ENCODE data around the gene KHDC1. TPM values are rescaled to one million over a fixed set of nuclear protein-coding genes. Genes with fewer than 3 reads are reported as not detected.
"Not testable (repeated sequence)": the region's sequence is repeated elsewhere in the genome, so short reads cannot be mapped to it uniquely, and the experiment has no call there.

KHDC1 gene
- total and polyA plus RNA-seq, 2 experiments from 2014 or later, result 4.3 to 5.5 TPM

GRCh38 chr6:73282871-73283270 lies 19.9 kb upstream of the KHDC1 start:
- 89% methylated on average over 5 of the region's 5 CpGs for WGBS (ENCODE audit: low lambda C conversion rate, missing lambda C conversion rate)
- no peaks in the 10 kb centered on the region for H3K36me3 ChIP-seq (replicated peaks; ENCODE audit: insufficient read depth, low read depth)

DNA sequence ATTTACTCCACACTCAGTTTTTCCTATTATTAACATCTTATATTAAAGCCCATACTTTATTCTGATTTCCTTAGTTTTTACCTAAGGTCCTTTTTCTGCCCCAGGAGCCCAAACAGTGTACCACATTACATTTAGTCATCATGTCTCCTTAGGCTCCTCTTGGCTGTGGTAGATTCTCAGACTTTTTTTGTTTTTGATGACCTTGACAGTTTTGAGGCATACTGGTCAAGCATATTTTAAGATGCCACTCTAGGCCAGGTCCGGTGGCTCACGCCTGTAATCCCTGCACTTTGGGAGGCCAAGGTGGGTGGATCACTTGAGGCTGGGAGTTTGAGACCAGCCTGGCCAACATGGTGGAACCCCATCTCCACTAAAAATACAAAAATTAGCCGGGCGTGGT lies 18.7 kb upstream of the KHDC1 start:
- not testable (repeated sequence) for H3K9me3 ChIP-seq (ENCODE audit: low read depth); H3K27ac ChIP-seq; H3K27me3 ChIP-seq; H3K79me2 ChIP-seq; H4K20me1 ChIP-seq (ENCODE audit: insufficient read depth, poor library complexity, severe bottlenecking); H3K9me2 ChIP-seq (replicated peaks; ENCODE audit: insufficient read depth); H3K36me3 ChIP-seq (replicated peaks; ENCODE audit: insufficient read depth, low read depth); DNase-seq (ENCODE audit: low spot score); H3K4me2 ChIP-seq; H3K4me1 ChIP-seq (ENCODE audit: insufficient read depth); H2AFZ ChIP-seq; H3K4me3 ChIP-seq
- 96% methylated on average over 4 of the region's 4 CpGs for WGBS (ENCODE audit: low lambda C conversion rate, missing lambda C conversion rate)

More at GRCh38 chr6:73282871-73283270, 19.9 kb upstream of the KHDC1 start:
- DNase-seq (ENCODE audit: low spot score), result no peak
- Histone ChIP-seq H2AFZ (no peak overlapping the region), H3K4me1 (ENCODE audit: insufficient read depth) (no peaks in the 10 kb centered on the region), H3K27me3 (no peaks in the 10 kb centered on the region), H3K4me2 (no peak overlapping the region), H3K4me3 (no peak overlapping the region), H3K9me3 (ENCODE audit: low read depth) (no peaks in the 10 kb centered on the region), H3K9me2 (replicated peaks; ENCODE audit: insufficient read depth) (no peaks in the 10 kb centered on the region), H3K27ac (no peak overlapping the region), H4K20me1 (ENCODE audit: insufficient read depth, poor library complexity, severe bottlenecking) (no peaks in the 10 kb centered on the region), H3K79me2 (no peaks in the 10 kb centered on the region)
- TF ChIP-seq EZH2 (IDR thresholded peaks at IDR 0.05; ENCODE audit: borderline replicate concordance), result no peak
- no peak for TF ChIP-seq EZH2phosphoT487 (IDR thresholded peaks at IDR 0.05; ENCODE audit: low read depth, severe bottlenecking, unreplicated experiment)
- no peak for TF ChIP-seq CTCF (IDR thresholded peaks at IDR 0.05; ENCODE audit: poor library complexity)

- H3K4me1 ChIP-seq (ENCODE audit: insufficient read depth); H3K9me2 ChIP-seq (replicated peaks; ENCODE audit: insufficient read depth); H3K27me3 ChIP-seq; H3K4me2 ChIP-seq; H3K9me3 ChIP-seq (ENCODE audit: low read depth); H3K79me2 ChIP-seq; H3K36me3 ChIP-seq (replicated peaks; ENCODE audit: insufficient read depth, low read depth); H3K27ac ChIP-seq; H4K20me1 ChIP-seq (ENCODE audit: insufficient read depth, poor library complexity, severe bottlenecking); H3K4me3 ChIP-seq; DNase-seq (ENCODE audit: low spot score); H2AFZ ChIP-seq: not testable (repeated sequence)
- 96% methylated on average over 13 of the region's 13 CpGs for WGBS (ENCODE audit: low lambda C conversion rate, missing lambda C conversion rate)
Observed at GRCh38 chr6:73269296-73269695, 6.3 kb upstream of the KHDC1 start.

GRCh38 chr6:73268896-73269295 lies 5.9 kb upstream of the KHDC1 start:
- H3K36me3 ChIP-seq (replicated peaks; ENCODE audit: insufficient read depth, low read depth); H3K4me3 ChIP-seq; H3K4me2 ChIP-seq; H2AFZ ChIP-seq; H3K27ac ChIP-seq; H3K4me1 ChIP-seq (ENCODE audit: insufficient read depth); H3K27me3 ChIP-seq; H3K79me2 ChIP-seq; H3K9me3 ChIP-seq (ENCODE audit: low read depth); H3K9me2 ChIP-seq (replicated peaks; ENCODE audit: insufficient read depth); H4K20me1 ChIP-seq (ENCODE audit: insufficient read depth, poor library complexity, severe bottlenecking); DNase-seq (ENCODE audit: low spot score): not testable (repeated sequence)
- 92% methylated on average over 19 of the region's 27 CpGs for WGBS (ENCODE audit: low lambda C conversion rate, missing lambda C conversion rate)

GRCh38 chr6:73264446-73264845 lies 1.4 kb upstream of the KHDC1 start:
- WGBS (ENCODE audit: low lambda C conversion rate, missing lambda C conversion rate), result 90% methylated on average over 3 of the region's 3 CpGs
- peak; percentile 7 for DNase-seq (ENCODE audit: low spot score)
- Histone ChIP-seq H3K4me3 (no peak overlapping the region), H3K4me2 (no peak overlapping the region), H4K20me1 (ENCODE audit: insufficient read depth, poor library complexity, severe bottlenecking) (no peaks in the 10 kb centered on the region), H3K9me3 (ENCODE audit: low read depth) (no peaks in the 10 kb centered on the region), H3K36me3 (replicated peaks; ENCODE audit: insufficient read depth, low read depth) (no peaks in the 10 kb centered on the region), H3K79me2 (no peaks in the 10 kb centered on the region), H3K9me2 (replicated peaks; ENCODE audit: insufficient read depth) (no peaks in the 10 kb centered on the region), H3K27me3 (no peaks in the 10 kb centered on the region), H2AFZ (no peak overlapping the region), H3K4me1 (ENCODE audit: insufficient read depth) (peaks cover 11% of the 10 kb centered on the region), H3K27ac (no peak overlapping the region)
- TF ChIP-seq EZH2phosphoT487 (IDR thresholded peaks at IDR 0.05; ENCODE audit: low read depth, severe bottlenecking, unreplicated experiment), result no peak
- TF ChIP-seq EZH2 (IDR thresholded peaks at IDR 0.05; ENCODE audit: borderline replicate concordance), result no peak
- TF ChIP-seq CTCF (IDR thresholded peaks at IDR 0.05; ENCODE audit: poor library complexity), result no peak
